ENCODE data around the gene MAML3.

GRCh38 chr4:139905489-139905888 lies 248.5 kb downstream of the MAML3 start:
- TF ChIP-seq, protein P1, sequence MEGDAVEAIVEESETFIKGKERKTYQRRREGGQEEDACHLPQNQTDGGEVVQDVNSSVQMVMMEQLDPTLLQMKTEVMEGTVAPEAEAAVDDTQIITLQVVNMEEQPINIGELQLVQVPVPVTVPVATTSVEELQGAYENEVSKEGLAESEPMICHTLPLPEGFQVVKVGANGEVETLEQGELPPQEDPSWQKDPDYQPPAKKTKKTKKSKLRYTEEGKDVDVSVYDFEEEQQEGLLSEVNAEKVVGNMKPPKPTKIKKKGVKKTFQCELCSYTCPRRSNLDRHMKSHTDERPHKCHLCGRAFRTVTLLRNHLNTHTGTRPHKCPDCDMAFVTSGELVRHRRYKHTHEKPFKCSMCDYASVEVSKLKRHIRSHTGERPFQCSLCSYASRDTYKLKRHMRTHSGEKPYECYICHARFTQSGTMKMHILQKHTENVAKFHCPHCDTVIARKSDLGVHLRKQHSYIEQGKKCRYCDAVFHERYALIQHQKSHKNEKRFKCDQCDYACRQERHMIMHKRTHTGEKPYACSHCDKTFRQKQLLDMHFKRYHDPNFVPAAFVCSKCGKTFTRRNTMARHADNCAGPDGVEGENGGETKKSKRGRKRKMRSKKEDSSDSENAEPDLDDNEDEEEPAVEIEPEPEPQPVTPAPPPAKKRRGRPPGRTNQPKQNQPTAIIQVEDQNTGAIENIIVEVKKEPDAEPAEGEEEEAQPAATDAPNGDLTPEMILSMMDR (IDR thresholded peaks at IDR 0.05; ENCODE audit: low read depth, low read length): no peak
- no peak for TF ChIP-seq EZH2phosphoT487 (IDR thresholded peaks at IDR 0.05; ENCODE audit: low read depth)
